Measurements from ENCODE around the gene KATNA1.

KATNA1 gene

GRCh38 chr6:149580880-149581279 is 67.6 kb downstream of the KATNA1 start:
- ATAC-seq (ENCODE audit: low read depth), result no peak
- Mint-ChIP-seq H3K36me3 (peaks cover 28% of the 10 kb centered on the region), H3K27me3 (no peaks in the 10 kb centered on the region), H3K4me1 (peaks cover 4% of the 10 kb centered on the region), H3K4me3 (no peak overlapping the region), H3K27ac (no peak overlapping the region), H3K9me3 (no peaks in the 10 kb centered on the region)
- DNase-seq (ENCODE audit: low spot score in 2 of 2), result no peak

- H3K9me3 Mint-ChIP-seq, result no peaks in the 10 kb centered on the region
- DNase-seq (ENCODE audit: low spot score in 2 of 2), result no peak
- peaks cover 11% of the 10 kb centered on the region for H3K4me1 Mint-ChIP-seq
- peaks cover 2% of the 10 kb centered on the region for H3K36me3 Mint-ChIP-seq
- no peaks in the 10 kb centered on the region for H3K27me3 Mint-ChIP-seq
- peak overlapping the region; percentile 93 for H3K4me3 Mint-ChIP-seq
- no peak for ATAC-seq (ENCODE audit: low read depth)
- H3K27ac Mint-ChIP-seq, result no peak overlapping the region
These were observed 80.4 kb downstream of the KATNA1 start for GRCh38 chr6:149567945-149568585.

- peak overlapping the region; percentile 93 for H3K4me3 Mint-ChIP-seq
- peaks cover 2% of the 10 kb centered on the region for H3K36me3 Mint-ChIP-seq
- peaks cover 9% of the 10 kb centered on the region for H3K4me1 Mint-ChIP-seq
- DNase-seq (ENCODE audit: low spot score in 2 of 2) (no peak), ATAC-seq (ENCODE audit: low read depth) (no peak)
- H3K9me3 Mint-ChIP-seq, result no peaks in the 10 kb centered on the region
- peak overlapping the region; percentile 95 for H3K27ac Mint-ChIP-seq
- no peaks in the 10 kb centered on the region for H3K27me3 Mint-ChIP-seq
These were observed 81.3 kb downstream of the KATNA1 start for GRCh38 chr6:149567194-149567586.

GRCh38 chr6:149566410-149567193 is 81.9 kb downstream of the KATNA1 start:
- Mint-ChIP-seq H3K27me3 (no peaks in the 10 kb centered on the region), H3K4me3 (peak overlapping the region; percentile 93), H3K4me1 (peaks cover 9% of the 10 kb centered on the region), H3K9me3 (no peaks in the 10 kb centered on the region), H3K27ac (peak overlapping the region; percentile 95), H3K36me3 (peaks cover 2% of the 10 kb centered on the region)
- DNase-seq (ENCODE audit: low spot score in 2 of 2) (peak; percentile 23 to 58), ATAC-seq (ENCODE audit: low read depth) (peak; percentile 12)

- no peaks in the 10 kb centered on the region for H3K27me3 Mint-ChIP-seq
- DNase-seq (ENCODE audit: low spot score in 2 of 2), result peak; percentile 95 to 99
- H3K9me3 Mint-ChIP-seq, result no peaks in the 10 kb centered on the region
- H3K36me3 Mint-ChIP-seq, result no peaks in the 10 kb centered on the region
- peak within 1 kb of the TSS; percentile 93 for H3K4me3 Mint-ChIP-seq
- peaks cover 7% of the 10 kb centered on the region for H3K4me1 Mint-ChIP-seq
- peak within 1 kb of the TSS; percentile 95 for H3K27ac Mint-ChIP-seq
- peak; percentile 79 for ATAC-seq (ENCODE audit: low read depth)
These were observed 82.7 kb downstream of the KATNA1 start, which contains the start of gene GINM1 for GRCh38 chr6:149565527-149566409. Gene GINM1, plus strand, starts transcription at chr6:149566375. Its CDS starts 40 bp downstream, at chr6:149566415.

GRCh38 chr6:149563928-149564325 is 84.6 kb downstream of the KATNA1 start:
- no peak for DNase-seq (ENCODE audit: low spot score in 2 of 2)
- no peaks in the 10 kb centered on the region for H3K9me3 Mint-ChIP-seq
- H3K4me1 Mint-ChIP-seq, result peaks cover 3% of the 10 kb centered on the region
- H3K27ac Mint-ChIP-seq, result no peak overlapping the region
- H3K4me3 Mint-ChIP-seq, result no peak overlapping the region
- no peaks in the 10 kb centered on the region for H3K27me3 Mint-ChIP-seq
- ATAC-seq (ENCODE audit: low read depth), result no peak
- no peaks in the 10 kb centered on the region for H3K36me3 Mint-ChIP-seq

- Mint-ChIP-seq H3K9me3 (no peaks in the 10 kb centered on the region), H3K4me1 (peaks cover 3% of the 10 kb centered on the region), H3K27ac (no peak overlapping the region), H3K36me3 (no peaks in the 10 kb centered on the region), H3K27me3 (no peaks in the 10 kb centered on the region), H3K4me3 (no peak overlapping the region)
- ATAC-seq (ENCODE audit: low read depth) (no peak), DNase-seq (ENCODE audit: low spot score in 2 of 2) (no peak)
These were observed 85.1 kb downstream of the KATNA1 start for GRCh38 chr6:149563203-149563927.

GRCh38 chr6:149560736-149561135 is 87.8 kb downstream of the KATNA1 start:
- Mint-ChIP-seq H3K27me3 (no peaks in the 10 kb centered on the region), H3K27ac (no peak overlapping the region), H3K4me3 (no peak overlapping the region), H3K36me3 (no peaks in the 10 kb centered on the region), H3K9me3 (no peaks in the 10 kb centered on the region), H3K4me1 (no peaks in the 10 kb centered on the region)
- ATAC-seq (ENCODE audit: low read depth) (no peak), DNase-seq (ENCODE audit: low spot score in 2 of 2) (no peak)

GRCh38 chr6:149559389-149559788 is 89.1 kb downstream of the KATNA1 start:
- Mint-ChIP-seq H3K27me3 (no peaks in the 10 kb centered on the region), H3K27ac (no peak overlapping the region), H3K4me3 (no peak overlapping the region), H3K36me3 (no peaks in the 10 kb centered on the region), H3K9me3 (no peaks in the 10 kb centered on the region), H3K4me1 (no peaks in the 10 kb centered on the region)
- DNase-seq (ENCODE audit: low spot score in 2 of 2) (no peak), ATAC-seq (ENCODE audit: low read depth) (no peak)

- Mint-ChIP-seq H3K4me3 (no peak overlapping the region), H3K27me3 (no peaks in the 10 kb centered on the region), H3K4me1 (no peaks in the 10 kb centered on the region), H3K9me3 (no peaks in the 10 kb centered on the region), H3K36me3 (no peaks in the 10 kb centered on the region), H3K27ac (no peak overlapping the region)
- no peak for DNase-seq (ENCODE audit: low spot score in 2 of 2)
- no peak for ATAC-seq (ENCODE audit: low read depth)
These were observed 90.5 kb downstream of the KATNA1 start for GRCh38 chr6:149558029-149558428.

GRCh38 chr6:149551920-149552319 is 96.6 kb downstream of the KATNA1 start:
- ATAC-seq (ENCODE audit: low read depth), result no peak
- DNase-seq (ENCODE audit: low spot score in 2 of 2), result no peak
- H3K4me3 Mint-ChIP-seq, result no peak overlapping the region
- no peaks in the 10 kb centered on the region for H3K9me3 Mint-ChIP-seq
- peaks cover 3% of the 10 kb centered on the region for H3K27me3 Mint-ChIP-seq
- peaks cover 4% of the 10 kb centered on the region for H3K4me1 Mint-ChIP-seq
- H3K36me3 Mint-ChIP-seq, result no peaks in the 10 kb centered on the region
- H3K27ac Mint-ChIP-seq, result no peak overlapping the region

GRCh38 chr6:149545754-149546471 is 102.6 kb downstream of the KATNA1 start, which contains the start of gene PPIL4:
Gene PPIL4, minus strand, starts transcription at chr6:149546043. Its CDS starts 38 bp downstream, at chr6:149546005.
- Mint-ChIP-seq H3K27ac (peak within 1 kb of the TSS; percentile 99), H3K9me3 (no peaks in the 10 kb centered on the region), H3K4me3 (peak within 1 kb of the TSS; percentile 98), H3K4me1 (peaks cover 33% of the 10 kb centered on the region), H3K36me3 (peaks cover 6% of the 10 kb centered on the region), H3K27me3 (peaks cover 3% of the 10 kb centered on the region)
- peak; percentile 85 for ATAC-seq (ENCODE audit: low read depth)
- DNase-seq (ENCODE audit: low spot score in 2 of 2), result peak; percentile 96 to 97

GRCh38 chr6:149545258-149545753 is 103.2 kb downstream of the KATNA1 start:
- H3K4me3 Mint-ChIP-seq, result peak overlapping the region; percentile 98
- DNase-seq (ENCODE audit: low spot score in 2 of 2), result peak; percentile 67 to 76
- peaks cover 3% of the 10 kb centered on the region for H3K27me3 Mint-ChIP-seq
- peak; percentile 50 for ATAC-seq (ENCODE audit: low read depth)
- H3K27ac Mint-ChIP-seq, result peak overlapping the region; percentile 99
- H3K36me3 Mint-ChIP-seq, result peaks cover 8% of the 10 kb centered on the region
- H3K4me1 Mint-ChIP-seq, result peaks cover 33% of the 10 kb centered on the region
- H3K9me3 Mint-ChIP-seq, result no peaks in the 10 kb centered on the region

All from memory B cell (primary cell).